Spinal cord (tissue), 10 donors: ENCODE measurements around the gene MAML2. TPM values are rescaled to one million over a fixed set of nuclear protein-coding genes. Genes with fewer than 3 reads are reported as not detected.
"Not testable (repeated sequence)": the region's sequence is repeated elsewhere in the genome, so short reads cannot be mapped to it uniquely, and the experiment has no call there.

Experiments used
- DNase-seq, 6 donors: peaks; one replicate each; pipeline versions ENCODE4 v3.0.0 to v3.0.0-alpha.2; 2013 to 2015; ENCODE audit warnings: low spot score in 6 of 6, low read depth in 4 of 6
- H3K27ac ChIP-seq: one replicate; pipeline ENCODE4 v1.5.1; 2013; ENCODE audit warnings: low read depth, low read length, control low read depth
- H3K27me3 ChIP-seq: one replicate; pipeline ENCODE4 v1.6.1; 2013; ENCODE audit warnings: low read length; ENCODE audit not compliant: control insufficient read depth, insufficient read depth
- H3K36me3 ChIP-seq: one replicate; pipeline ENCODE4 v1.6.1; 2013; ENCODE audit warnings: low read length; ENCODE audit not compliant: control insufficient read depth, insufficient read depth
- H3K4me1 ChIP-seq: one replicate; pipeline ENCODE4 v1.6.1; 2013; ENCODE audit warnings: low read length; ENCODE audit not compliant: control insufficient read depth, insufficient read depth
- H3K4me3 ChIP-seq: one replicate; pipeline ENCODE4 v1.5.1; 2013; ENCODE audit warnings: low read depth, low read length, control low read depth
- H3K9me3 ChIP-seq: one replicate; pipeline ENCODE4 v1.6.1; 2013; ENCODE audit warnings: low read length; ENCODE audit not compliant: control insufficient read depth, insufficient read depth
- WGBS: methylation state at CpG from one replicate; pipeline ENCODE4 v1.1.5; 2013; ENCODE audit warnings: missing lambda C conversion rate; ENCODE audit not compliant: insufficient coverage; 5-methylcytosine and 5-hydroxymethylcytosine counted together
- polyA plus RNA-seq, 2 donors: library from polyadenylated mRNA; unstranded; fragments of 120-200 nt; gene quantifications; one replicate each; pipeline ENCODE4 v1.2.1, GENCODE V29; 2013; ENCODE audit not compliant: insufficient read length in 2 of 2
- total RNA-seq, 2 donors: library from RNA; depleted of rRNA in 1 of 2; stranded (reverse); fragments of 120-200 nt in 1 of 2; fragments of >200 nt in 1 of 2; gene quantifications; one replicate each; pipeline versions ENCODE4 v1.2.3 to v1.2.4, GENCODE V29; 2013 to 2014
- donor health status: healthy.

The MAML2 gene
- total and polyA plus RNA-seq, 4 donors = 16.7 to 25.5 (median 18.7) TPM

GRCh38 chr11:96268527-96268926 is 74.5 kb downstream of the MAML2 start:
- H3K9me3 ChIP-seq, H3K36me3 ChIP-seq, H3K27ac ChIP-seq, H3K27me3 ChIP-seq, DNase-seq, H3K4me3 ChIP-seq: not testable (repeated sequence)
- no CpG with 5 or more reads among the region's 4 CpGs for WGBS
- H3K4me1 ChIP-seq = peaks cover 13% of the 10 kb centered on the region

GRCh38 chr11:96267496-96268032 is 75.4 kb downstream of the MAML2 start:
- no peak overlapping the region for H3K27ac ChIP-seq
- H3K36me3 ChIP-seq = peaks cover 6% of the 10 kb centered on the region
- DNase-seq = peak in 1 of 6 donors; percentile 53
- H3K9me3 ChIP-seq = no peaks in the 10 kb centered on the region
- H3K4me1 ChIP-seq = peaks cover 13% of the 10 kb centered on the region
- no peaks in the 10 kb centered on the region for H3K27me3 ChIP-seq
- WGBS = no CpG with 5 or more reads among the region's 2 CpGs
- no peak overlapping the region for H3K4me3 ChIP-seq

GRCh38 chr11:96267001-96267495 is 75.9 kb downstream of the MAML2 start:
- no peak overlapping the region for H3K27ac ChIP-seq
- no peaks in the 10 kb centered on the region for H3K27me3 ChIP-seq
- WGBS = no CpG with 5 or more reads among the region's 1 CpG
- DNase-seq = no peak
- H3K9me3 ChIP-seq = no peaks in the 10 kb centered on the region
- H3K4me1 ChIP-seq = peaks cover 13% of the 10 kb centered on the region
- peaks cover 6% of the 10 kb centered on the region for H3K36me3 ChIP-seq
- no peak overlapping the region for H3K4me3 ChIP-seq

- Histone ChIP-seq H3K36me3 (peaks cover 6% of the 10 kb centered on the region), H3K27ac (no peak overlapping the region), H3K27me3 (no peaks in the 10 kb centered on the region), H3K9me3 (no peaks in the 10 kb centered on the region), H3K4me1 (peaks cover 13% of the 10 kb centered on the region), H3K4me3 (no peak overlapping the region)
- WGBS = 63% methylated on average over 4 of the region's 9 CpGs
- no peak for DNase-seq
Observed at GRCh38 chr11:96265972-96266371, 77.0 kb downstream of the MAML2 start.

GRCh38 chr11:96265220-96265737 is 77.7 kb downstream of the MAML2 start:
- Histone ChIP-seq H3K9me3 (no peaks in the 10 kb centered on the region), H3K27me3 (no peaks in the 10 kb centered on the region), H3K27ac (no peak overlapping the region), H3K4me3 (no peak overlapping the region), H3K36me3 (peaks cover 4% of the 10 kb centered on the region), H3K4me1 (peaks cover 13% of the 10 kb centered on the region)
- WGBS = 87% methylated on average over 4 of the region's 8 CpGs
- no peak for DNase-seq

GRCh38 chr11:96264364-96264763 is 78.6 kb downstream of the MAML2 start:
- Histone ChIP-seq H3K9me3 (no peaks in the 10 kb centered on the region), H3K36me3 (peaks cover 4% of the 10 kb centered on the region), H3K4me1 (peaks cover 13% of the 10 kb centered on the region), H3K27ac (no peak overlapping the region), H3K4me3 (no peak overlapping the region), H3K27me3 (no peaks in the 10 kb centered on the region)
- no peak for DNase-seq
- WGBS = no CpG with 5 or more reads among the region's 4 CpGs

- no peak overlapping the region for H3K27ac ChIP-seq
- no peaks in the 10 kb centered on the region for H3K9me3 ChIP-seq
- no peak overlapping the region for H3K4me3 ChIP-seq
- H3K27me3 ChIP-seq = no peaks in the 10 kb centered on the region
- DNase-seq = no peak
- H3K36me3 ChIP-seq = peaks cover 4% of the 10 kb centered on the region
- peaks cover 13% of the 10 kb centered on the region for H3K4me1 ChIP-seq
Observed at GRCh38 chr11:96263238-96263763, 79.7 kb downstream of the MAML2 start.

- no peaks in the 10 kb centered on the region for H3K27me3 ChIP-seq
- no peaks in the 10 kb centered on the region for H3K9me3 ChIP-seq
- no CpG with 5 or more reads among the region's 2 CpGs for WGBS
- DNase-seq = no peak
- H3K27ac ChIP-seq = no peak overlapping the region
- no peak overlapping the region for H3K4me3 ChIP-seq
- peaks cover 2% of the 10 kb centered on the region for H3K36me3 ChIP-seq
- peaks cover 6% of the 10 kb centered on the region for H3K4me1 ChIP-seq
Observed at GRCh38 chr11:96260532-96260931, 82.5 kb downstream of the MAML2 start.

GRCh38 chr11:96260067-96260511 is 82.9 kb downstream of the MAML2 start:
- no peak overlapping the region for H3K4me3 ChIP-seq
- no peak for DNase-seq
- H3K36me3 ChIP-seq = no peaks in the 10 kb centered on the region
- peaks cover 2% of the 10 kb centered on the region for H3K4me1 ChIP-seq
- H3K27ac ChIP-seq = no peak overlapping the region
- H3K27me3 ChIP-seq = no peaks in the 10 kb centered on the region
- WGBS = no CpG with 5 or more reads among the region's 3 CpGs
- H3K9me3 ChIP-seq = no peaks in the 10 kb centered on the region
